HEK293 (cell line): ENCODE measurements around the gene CCDC40.

ENCODE experiments used
- CTCF ChIA-PET: fragments of 350-600 bp; formaldehyde crosslinking; extraction: SDS; loops from one replicate; lab custom pipeline; 2021; ENCODE audit warnings: antibody characterized with exemption; lab: Yijun Ruan, JAX
- POLR2A ChIA-PET: fragments of 300-600 bp; formaldehyde crosslinking; extraction: SDS; loops from one replicate; lab custom pipeline; 2020; ENCODE audit warnings: antibody characterized with exemption, inconsistent platforms; lab: Yijun Ruan, JAX
- H3K27ac ChIP-seq: fragments of 200-500 bp; sonication (Bioruptor generic); 2 replicates; pipeline ENCODE4 v1.5.1; 2014; ENCODE audit warnings: low read depth, low read length, control low read depth, inconsistent platforms; ENCODE audit errors: extremely low read depth
- H3K36me3 ChIP-seq, 2 experiments: fragments of 200-500 bp in 1 of 2; sonication (Bioruptor generic) in 1 of 2; 1 replicate in 1 of 2; 2 replicates in 1 of 2; pipeline ENCODE4 v1.5.1; 2014 to 2017; ENCODE audit warnings: inconsistent platforms in 2 of 2, low read length in 2 of 2; ENCODE audit not compliant: control insufficient read depth in 2 of 2, insufficient read depth in 1 of 2
- H3K4me1 ChIP-seq: fragments of 200-500 bp; sonication (Bioruptor generic); 2 replicates; pipeline ENCODE4 v1.5.1; 2014; ENCODE audit warnings: mild to moderate bottlenecking, low read length, inconsistent platforms; ENCODE audit not compliant: control insufficient read depth, insufficient read depth
- H3K4me3 ChIP-seq: 2 replicates; pipeline ENCODE4 v1.5.1; 2011; ENCODE audit warnings: low read depth, mild to moderate bottlenecking, control low read depth, low read length, moderate library complexity
- H3K9me3 ChIP-seq: fragments of 200-500 bp; sonication (Bioruptor generic); 2 replicates; pipeline ENCODE4 v1.5.1; 2014; ENCODE audit warnings: low read depth, low read length, inconsistent platforms; ENCODE audit not compliant: control insufficient read depth, insufficient read depth
- BCL11B ChIP-seq: fragments of 450-650 bp; formaldehyde crosslinking; IDR thresholded peaks from 2 replicates; pipeline ENCODE4 v1.5.1; 2016; ENCODE audit warnings: low read depth, missing biosample characterization, missing genetic modification characterization
- EGR2 ChIP-seq: fragments of 450-650 bp; formaldehyde crosslinking; IDR thresholded peaks from 2 replicates; pipeline ENCODE4 v1.5.1; 2016; ENCODE audit warnings: low read depth, missing biosample characterization, missing genetic modification characterization
- GLI2 ChIP-seq: fragments of 450-650 bp; formaldehyde crosslinking; IDR thresholded peaks from 2 replicates; pipeline ENCODE4; 2017; ENCODE audit warnings: missing biosample characterization, missing genetic modification characterization, low read depth, borderline replicate concordance
- GLIS1 ChIP-seq: fragments of 450-650 bp; formaldehyde crosslinking; IDR thresholded peaks from 2 replicates; pipeline ENCODE4 v1.5.1; 2016; ENCODE audit warnings: missing biosample characterization, missing genetic modification characterization
- GLIS2 ChIP-seq: fragments of 450-650 bp; formaldehyde crosslinking; IDR thresholded peaks from 2 replicates; pipeline ENCODE4 v1.5.1; 2016; ENCODE audit warnings: missing biosample characterization, missing genetic modification characterization
- HOXA7 ChIP-seq: sonication (generic); formaldehyde crosslinking; IDR thresholded peaks from 2 replicates; pipeline ENCODE4 v1.8.1; 2022; ENCODE audit warnings: missing genetic modification reagents, borderline replicate concordance
- KLF17 ChIP-seq: fragments of 450-650 bp; formaldehyde crosslinking; IDR thresholded peaks from 2 replicates; pipeline ENCODE4 v1.5.1; 2016; ENCODE audit warnings: missing biosample characterization, missing genetic modification characterization
- PATZ1 ChIP-seq: fragments of 450-650 bp; formaldehyde crosslinking; IDR thresholded peaks from 2 replicates; pipeline ENCODE4 v1.5.1; 2016; ENCODE audit warnings: missing biosample characterization, missing genetic modification characterization
- SP3 ChIP-seq: fragments of 450-650 bp; formaldehyde crosslinking; IDR thresholded peaks from 2 replicates; pipeline ENCODE4 v1.5.1; 2016; ENCODE audit warnings: missing biosample characterization, missing genetic modification characterization
- ZBTB20 ChIP-seq: fragments of 450-650 bp; formaldehyde crosslinking; IDR thresholded peaks from 2 replicates; pipeline ENCODE4 v1.5.1; 2016; ENCODE audit warnings: missing biosample characterization, missing genetic modification characterization
- ZFHX2 ChIP-seq: fragments of 450-650 bp; formaldehyde crosslinking; conservative IDR thresholded peaks from 2 replicates; pipeline ENCODE4 v1.5.1; 2016; ENCODE audit warnings: missing biosample characterization, missing genetic modification characterization
- ZFP3 ChIP-seq: fragments of 450-650 bp; formaldehyde crosslinking; IDR thresholded peaks from 2 replicates; pipeline ENCODE4 v1.5.1; 2016; ENCODE audit warnings: low read depth, missing biosample characterization, missing genetic modification characterization
- ZNF10 ChIP-seq: fragments of 450-650 bp; formaldehyde crosslinking; IDR thresholded peaks from 2 replicates; pipeline ENCODE4 v1.5.1; 2017; ENCODE audit warnings: missing biosample characterization, missing genetic modification characterization
- ZNF157 ChIP-seq: fragments of 450-650 bp; formaldehyde crosslinking; IDR thresholded peaks from 2 replicates; pipeline ENCODE4 v1.5.1; 2016; ENCODE audit warnings: missing biosample characterization, missing genetic modification characterization
- ZNF24 ChIP-seq: fragments of 450-650 bp; formaldehyde crosslinking; IDR thresholded peaks from 2 replicates; pipeline ENCODE4 v1.5.1; 2016; ENCODE audit warnings: missing biosample characterization, missing genetic modification characterization
- ZNF274 ChIP-seq, 2 experiments: fragments of 200-500 bp in 1 of 2; fragments of 450-650 bp in 1 of 2; sonication (Bioruptor generic) in 1 of 2; formaldehyde crosslinking in 1 of 2; IDR thresholded peaks; 2 replicates each; pipeline versions ENCODE4 v1.5.1 to v1.6.1; 2014 to 2016; ENCODE audit warnings: borderline replicate concordance in 1 of 2, inconsistent platforms in 1 of 2, low read length in 1 of 2, missing biosample characterization in 1 of 2, missing genetic modification characterization in 1 of 2
- ZNF292 ChIP-seq: fragments of 450-650 bp; formaldehyde crosslinking; IDR thresholded peaks from 2 replicates; pipeline ENCODE4 v1.5.1; 2016; ENCODE audit warnings: low read depth, missing biosample characterization, missing genetic modification characterization, borderline replicate concordance
- ZNF350 ChIP-seq: fragments of 450-650 bp; formaldehyde crosslinking; IDR thresholded peaks from 2 replicates; pipeline ENCODE4 v1.5.0; 2017; ENCODE audit warnings: missing biosample characterization, mild to moderate bottlenecking, missing genetic modification characterization
- ZNF514 ChIP-seq: fragments of 450-650 bp; formaldehyde crosslinking; IDR thresholded peaks from 2 replicates; pipeline ENCODE4 v1.5.1; 2016; ENCODE audit warnings: missing biosample characterization, missing genetic modification characterization
- ZNF521 ChIP-seq: fragments of 450-650 bp; formaldehyde crosslinking; IDR thresholded peaks from 2 replicates; pipeline ENCODE4 v1.5.1; 2017; ENCODE audit warnings: missing biosample characterization, mild to moderate bottlenecking, missing genetic modification characterization
- ZNF623 ChIP-seq: fragments of 450-650 bp; formaldehyde crosslinking; IDR thresholded peaks from 2 replicates; pipeline ENCODE4 v1.5.1; 2016; ENCODE audit warnings: missing biosample characterization, missing genetic modification characterization
- ZNF629 ChIP-seq: fragments of 450-650 bp; formaldehyde crosslinking; IDR thresholded peaks from 2 replicates; pipeline ENCODE4 v1.5.1; 2017; ENCODE audit warnings: missing biosample characterization, missing genetic modification characterization
- ZNF692 ChIP-seq: fragments of 450-650 bp; formaldehyde crosslinking; IDR thresholded peaks from 2 replicates; pipeline ENCODE4 v1.5.1; 2016; ENCODE audit warnings: missing biosample characterization, missing genetic modification characterization
- ZNF785 ChIP-seq: fragments of 450-650 bp; formaldehyde crosslinking; IDR thresholded peaks from 2 replicates; pipeline ENCODE4 v1.5.1; 2016; ENCODE audit warnings: missing biosample characterization, missing genetic modification characterization
- ZNF843 ChIP-seq: fragments of 450-650 bp; formaldehyde crosslinking; IDR thresholded peaks from 2 replicates; pipeline ENCODE4 v1.5.1; 2016; ENCODE audit warnings: missing biosample characterization, missing genetic modification characterization

CCDC40 gene

DNA sequence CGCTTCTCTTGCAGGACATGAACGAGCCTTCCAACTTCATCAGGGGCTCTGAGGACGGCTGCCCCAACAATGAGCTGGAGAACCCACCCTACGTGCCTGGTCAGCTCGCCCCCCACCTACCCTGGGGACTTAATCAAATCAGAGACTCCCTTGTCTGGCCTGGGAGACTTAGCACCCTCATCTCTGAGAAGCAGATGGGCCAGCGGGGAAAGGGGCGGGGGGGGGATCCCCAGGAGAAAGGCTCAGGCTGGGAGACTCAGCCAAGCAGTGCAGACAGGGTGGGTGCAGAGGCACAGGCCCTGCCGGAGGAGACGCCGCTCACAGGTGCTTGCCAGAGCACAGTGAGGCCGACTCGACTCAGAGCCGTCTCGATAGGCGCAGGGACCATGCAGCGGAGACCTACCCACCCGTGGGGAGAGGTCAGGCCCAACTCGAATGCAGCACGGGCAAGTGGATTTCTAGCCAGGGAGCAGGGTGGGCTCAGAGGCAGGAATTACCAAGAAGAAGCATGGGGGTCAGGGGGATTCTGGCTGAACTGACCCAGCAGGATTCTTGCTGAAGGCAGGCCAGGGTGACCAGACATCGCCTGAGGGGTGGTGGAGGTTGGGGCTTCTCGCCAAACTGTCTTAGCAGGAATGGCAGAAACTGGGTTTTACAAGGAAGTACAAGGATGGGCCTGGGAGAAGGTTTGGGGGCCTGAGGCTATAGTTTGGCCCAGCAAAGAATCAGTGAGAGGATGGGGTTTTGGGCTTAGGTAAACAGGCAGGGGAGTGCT, 74.7 kb downstream of the CCDC40 start:
- H3K4me3 ChIP-seq = no peak overlapping the region
- POLR2A ChIA-PET = no interaction called here
- TF ChIP-seq ZNF629 (tag by site-specific recombination) = no peak
- TF ChIP-seq ZNF514 (tag by site-specific recombination) = no peak
- no peak for TF ChIP-seq EGR2 (tag by site-specific recombination)
- TF ChIP-seq ZFP3 (tag by site-specific recombination) = no peak
- TF ChIP-seq ZNF521 (tag by site-specific recombination) = no peak
- TF ChIP-seq ZNF274 (IDR thresholded peaks at IDR 0.05; ENCODE audit: low read length) = no peak
- TF ChIP-seq ZNF274 (tag by site-specific recombination; IDR thresholded peaks at IDR 0.05; ENCODE audit: borderline replicate concordance) = no peak
- no peak for TF ChIP-seq ZNF843 (tag by site-specific recombination)
- TF ChIP-seq, all 188 proteins: peak for 0
- H3K9me3 ChIP-seq = no peaks in the 10 kb centered on the region
- H3K4me1 ChIP-seq = no peaks in the 10 kb centered on the region
- H3K36me3 ChIP-seq = peaks cover 0 to 26% of the 10 kb centered on the region in 2 experiments; a peak in 2 of 3 replicates
- no peak overlapping the region for H3K27ac ChIP-seq
- CTCF ChIA-PET = interaction anchor here (1.1 to 2.7 kb wide), 2 partner anchors 7 to 10 kb away, joined by 6 to 12 read pairs; partner anchors contain the start of gene GAA

DNA sequence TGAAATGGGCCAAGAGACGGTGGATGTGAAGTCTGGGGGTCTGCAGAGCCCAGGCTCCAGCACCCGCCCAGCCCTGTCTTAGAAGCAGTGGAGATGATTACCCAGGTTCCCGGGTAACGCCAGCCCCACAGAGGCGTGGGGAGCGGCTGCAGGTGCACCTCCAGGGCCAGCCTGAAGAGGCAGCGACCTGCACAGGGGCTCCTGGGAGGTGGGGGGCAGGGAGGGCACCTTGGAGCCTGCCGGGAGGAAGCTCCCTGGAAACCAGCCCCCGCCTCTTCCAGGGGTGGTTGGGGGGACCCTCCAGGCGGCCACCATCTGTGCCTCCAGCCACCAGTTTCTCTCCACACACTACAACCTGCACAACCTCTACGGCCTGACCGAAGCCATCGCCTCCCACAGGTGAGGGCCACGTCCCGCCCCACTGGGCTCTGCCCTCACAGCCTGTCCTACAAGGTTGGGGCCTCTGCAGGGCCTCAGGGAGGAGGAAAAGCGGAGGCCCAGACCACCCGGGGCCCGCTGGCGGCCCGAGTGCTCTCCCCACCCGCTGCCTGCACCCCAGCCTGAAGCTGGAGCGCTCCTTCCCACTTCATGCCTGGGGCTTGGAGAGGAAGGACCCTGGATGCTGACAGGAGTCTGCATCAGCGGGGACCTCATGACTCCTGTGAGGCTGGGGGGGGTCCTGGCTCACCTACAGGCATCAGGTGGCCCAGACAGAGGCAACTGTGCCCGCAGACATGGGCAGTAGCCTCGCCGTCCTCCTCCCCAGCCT, 75.4 kb downstream of the CCDC40 start:
- H3K9me3 ChIP-seq = no peaks in the 10 kb centered on the region
- ChIA-PET POLR2A (interaction anchor here (1.3 kb wide), 1 partner anchor 10 kb away, joined by 7 read pairs; the partner anchor contains the start of gene GAA), CTCF (interaction anchor here (1.0 to 2.7 kb wide), 2 partner anchors 10 to 11 kb away, joined by 5 to 12 read pairs; partner anchors contain the start of gene GAA)
- no peaks in the 10 kb centered on the region for H3K4me1 ChIP-seq
- H3K27ac ChIP-seq = no peak overlapping the region
- TF ChIP-seq GLIS1 = no peak
- no peak for TF ChIP-seq ZNF623 (tag by site-specific recombination)
- no peak for TF ChIP-seq BCL11B
- no peak for TF ChIP-seq ZNF514 (tag by site-specific recombination)
- no peak for TF ChIP-seq ZNF24
- TF ChIP-seq ZBTB20 (tag by site-specific recombination) = peak; percentile 49; the same call in 1 of the 2 replicates
- no peak for TF ChIP-seq ZNF350 (tag by site-specific recombination)
- TF ChIP-seq ZNF785 = no peak
- no peak for TF ChIP-seq GLIS2
- no peak overlapping the region for H3K4me3 ChIP-seq
- peaks cover 0 to 23% of the 10 kb centered on the region in 2 experiments; a peak in 1 of 3 replicates for H3K36me3 ChIP-seq

GRCh38 chr17:80112471-80113032, 76.1 kb downstream of the CCDC40 start:
- H3K27ac ChIP-seq = no peak overlapping the region
- no peaks in the 10 kb centered on the region for H3K4me1 ChIP-seq
- CTCF ChIA-PET = interaction anchor here (1.0 kb wide), 1 partner anchor 11 kb away, joined by 5 read pairs; the partner anchor contains the start of gene GAA
- POLR2A ChIA-PET = interaction anchor here (0.7 to 1.3 kb wide), 2 partner anchors 10 to 11 kb away, joined by 3 to 7 read pairs; partner anchors contain the start of gene GAA
- H3K36me3 ChIP-seq = peaks cover 0 to 28% of the 10 kb centered on the region in 2 experiments; a peak in 1 of 3 replicates
- no peak overlapping the region for H3K4me3 ChIP-seq
- no peaks in the 10 kb centered on the region for H3K9me3 ChIP-seq
- no peak for TF ChIP-seq SP3 (tag by site-specific recombination)
- TF ChIP-seq KLF17 (tag by site-specific recombination) = no peak
- no peak for TF ChIP-seq ZNF157 (tag by site-specific recombination)
- TF ChIP-seq ZNF274 (IDR thresholded peaks at IDR 0.05; ENCODE audit: low read length) = no peak
- TF ChIP-seq ZNF274 (tag by site-specific recombination; IDR thresholded peaks at IDR 0.05; ENCODE audit: borderline replicate concordance) = no peak
- no peak for TF ChIP-seq ZNF292 (tag by site-specific recombination)
- no peak for TF ChIP-seq HOXA7 (CRISPR knock-in tag)
- no peak for TF ChIP-seq ZNF10
- TF ChIP-seq GLI2 (tag by site-specific recombination) = no peak
- no peak for TF ChIP-seq PATZ1 (tag by site-specific recombination)
- TF ChIP-seq ZFHX2 (tag by site-specific recombination) = no peak
- TF ChIP-seq ZNF692 = no peak
